Pulmonary artery endothelial cell (primary cell): Measurements from ENCODE around the gene GPR146. TPM values are rescaled to one million over a fixed set of nuclear protein-coding genes. Genes with fewer than 3 reads are reported as not detected.
A peak's percentile ranks its signal among the peaks of the same experiment; 100 is the strongest.
"Not testable (repeated sequence)": the region's sequence is repeated elsewhere in the genome, so short reads cannot be mapped to it uniquely, and the experiment has no call there.

Source experiments
- DNase-seq: peaks from one replicate; pipeline ENCODE4 v3.0.0-alpha.2; 2011; ENCODE audit warnings: low read depth, low spot score
- total RNA-seq: library from RNA; depleted of rRNA; stranded (reverse); fragments of >200 nt; gene quantifications from 2 replicates; pipeline ENCODE4 v1.2.3, GENCODE V29; 2014

The GPR146 gene
- total RNA-seq, 1 donor from 2014 or later: 17.4 TPM

- DNase-seq: no peak
Observed at GRCh38 chr7:1024876-1025742, 19.2 kb upstream of the GPR146 start.

GRCh38 chr7:1025743-1026581 is 18.4 kb upstream of the GPR146 start:
- no peak for DNase-seq

GRCh38 chr7:1026721-1027161 is 17.6 kb upstream of the GPR146 start:
- no peak for DNase-seq

- no peak for DNase-seq
Observed at GRCh38 chr7:1027242-1028043, 16.9 kb upstream of the GPR146 start.

- peak; percentile 58 for DNase-seq
Observed at GRCh38 chr7:1028044-1028770, 16.1 kb upstream of the GPR146 start.

GRCh38 chr7:1028775-1029636 is 15.3 kb upstream of the GPR146 start:
- peak; percentile 79 for DNase-seq

- DNase-seq: no peak
Observed at GRCh38 chr7:1029637-1030443, 14.5 kb upstream of the GPR146 start.

- DNase-seq: no peak
Observed at GRCh38 chr7:1030444-1031070, 13.8 kb upstream of the GPR146 start.

- no peak for DNase-seq
Observed at GRCh38 chr7:1031716-1032455, 12.5 kb upstream of the GPR146 start.

- no peak for DNase-seq
Observed at GRCh38 chr7:1032536-1033181, 11.7 kb upstream of the GPR146 start.

GRCh38 chr7:1033546-1034145 is 10.7 kb upstream of the GPR146 start:
- no peak for DNase-seq

- DNase-seq: not testable (repeated sequence)
Observed at GRCh38 chr7:1034769-1035168, 9.6 kb upstream of the GPR146 start.

- DNase-seq: not testable (repeated sequence)
Observed at GRCh38 chr7:1036164-1036928, 8.0 kb upstream of the GPR146 start.

GRCh38 chr7:1040233-1040632 is 4.1 kb upstream of the GPR146 start:
- DNase-seq: not testable (repeated sequence)

GRCh38 chr7:1040790-1041189 is 3.6 kb upstream of the GPR146 start:
- DNase-seq: no peak
